ENCODE results near the gene MAPKAPK3.
A peak's percentile ranks its signal among the peaks of the same experiment; 100 is the strongest.

Gene MAPKAPK3

DNA sequence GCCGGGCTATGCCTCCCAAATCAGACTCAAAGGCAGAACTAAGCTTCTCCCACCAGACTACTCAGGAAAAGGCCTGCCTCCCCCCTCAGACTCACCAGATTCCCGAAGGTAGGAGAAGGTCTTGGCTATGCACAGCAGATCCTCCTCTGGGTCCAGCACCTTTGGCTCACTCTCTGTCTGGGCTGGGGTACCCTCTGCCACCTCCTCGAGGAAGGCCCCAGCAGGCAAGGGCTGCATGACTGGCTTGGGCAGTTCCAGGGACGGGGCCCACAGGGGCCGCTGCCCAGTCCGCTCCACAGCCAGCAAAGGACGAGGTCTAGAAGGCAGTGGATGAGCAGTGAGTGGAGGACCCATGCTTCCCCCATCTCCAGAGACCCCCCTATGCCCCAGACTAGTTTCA lies 8.7 kb upstream of the MAPKAPK3 start:
- WGBS (ENCODE audit: extremely low coverage, insufficient coverage, insufficient read length) = no CpG with 5 or more reads among the region's 7 CpGs
- peaks cover 3% of the 10 kb centered on the region for H3K79me2 ChIP-seq (ENCODE audit: control insufficient read depth, insufficient read depth, low read length, poor library complexity)
- H2AFZ ChIP-seq (ENCODE audit: insufficient read depth, low read length, poor library complexity) = no peak overlapping the region
- H2BK12ac ChIP-seq (ENCODE audit: low read length) = no peak overlapping the region
- no peak overlapping the region for H3K14ac ChIP-seq (ENCODE audit: low read length)
- H3K36me3 ChIP-seq (ENCODE audit: control insufficient read depth in 1 of 2, insufficient read depth in 2 of 2, low read length in 2 of 2) = peaks cover 14% of the 10 kb centered on the region in 2 experiments
- H3K18ac ChIP-seq (ENCODE audit: low read length) = no peak overlapping the region
- no peak overlapping the region for H3K23ac ChIP-seq (ENCODE audit: low read length)
- no peak overlapping the region for H3K4ac ChIP-seq (ENCODE audit: low read depth, low read length)
- H3K4me3 ChIP-seq (ENCODE audit: low read depth, low read length) = no peak overlapping the region
- H3K4me2 ChIP-seq (ENCODE audit: low read length) = no peak overlapping the region
- H3K79me1 ChIP-seq (ENCODE audit: low read length) = peaks cover 6% of the 10 kb centered on the region
- H4K8ac ChIP-seq (ENCODE audit: low read depth, low read length) = no peak overlapping the region
- H3K4me1 ChIP-seq (ENCODE audit: control insufficient read depth in 1 of 2, insufficient read depth in 2 of 2, low read length in 2 of 2) = peaks cover 9 to 12% of the 10 kb centered on the region in 2 experiments
- no peak overlapping the region for H4K91ac ChIP-seq (ENCODE audit: low read depth, low read length)
- H3K9ac ChIP-seq (ENCODE audit: low read length) = no peak overlapping the region
- no peak for DNase-seq
- no peak overlapping the region for H2BK120ac ChIP-seq (ENCODE audit: insufficient read depth, low read length, poor library complexity)
- no peak overlapping the region for H4K12ac ChIP-seq (ENCODE audit: low read depth, low read length)
- no peak overlapping the region for H3K27ac ChIP-seq (ENCODE audit: low read depth, low read length)
- no peak overlapping the region for H2AK5ac ChIP-seq (ENCODE audit: low read length)
- no peak overlapping the region for H2BK5ac ChIP-seq (ENCODE audit: low read depth, low read length, poor library complexity)
- no peaks in the 10 kb centered on the region for H3K27me3 ChIP-seq (ENCODE audit: insufficient read depth, low read length)
- peaks cover 5% of the 10 kb centered on the region for H3K9me3 ChIP-seq (ENCODE audit: insufficient read depth, low read depth, low read length)

DNA sequence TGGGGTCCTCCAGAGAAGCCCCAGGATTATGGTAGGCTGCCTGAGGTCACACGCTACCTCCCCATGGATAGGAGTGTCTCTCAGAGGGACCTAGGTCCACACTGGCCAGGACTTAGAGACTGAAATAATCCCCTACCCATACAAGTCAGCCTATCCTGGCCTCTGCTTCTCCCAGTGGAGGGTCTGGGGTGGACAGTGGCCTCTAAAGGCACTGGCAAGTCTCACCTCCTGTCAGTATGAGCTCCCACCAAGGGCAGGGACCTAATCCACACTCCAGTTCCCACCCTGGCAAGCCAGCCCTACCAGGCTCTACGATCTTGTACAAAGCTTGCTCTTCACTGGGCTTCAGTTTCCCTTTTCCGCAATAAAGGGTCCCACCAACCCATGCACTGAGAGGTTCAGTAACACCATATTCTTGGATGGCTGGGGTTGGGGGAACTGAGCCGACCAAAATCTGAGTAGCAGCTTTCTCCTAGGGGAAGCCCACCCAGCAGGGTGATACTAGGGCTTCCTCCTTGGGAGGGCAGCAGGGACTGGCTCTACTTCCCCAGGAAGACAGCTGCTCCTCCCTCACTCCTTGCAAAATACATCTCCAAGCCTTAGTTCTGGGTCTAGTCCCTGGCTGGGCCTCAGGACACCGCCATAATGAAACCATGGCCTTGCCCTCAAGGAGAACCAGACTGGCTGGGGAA lies 7.7 kb upstream of the MAPKAPK3 start:
- Histone ChIP-seq H2BK120ac (ENCODE audit: insufficient read depth, low read length, poor library complexity) (no peak overlapping the region), H3K23ac (ENCODE audit: low read length) (no peak overlapping the region), H3K4me2 (ENCODE audit: low read length) (no peak overlapping the region), H2BK12ac (ENCODE audit: low read length) (no peak overlapping the region), H3K4me3 (ENCODE audit: low read depth, low read length) (no peak overlapping the region), H3K4me1 (ENCODE audit: control insufficient read depth in 1 of 2, insufficient read depth in 2 of 2, low read length in 2 of 2) (peaks cover 9 to 12% of the 10 kb centered on the region in 2 experiments), H3K18ac (ENCODE audit: low read length) (no peak overlapping the region), H3K79me2 (ENCODE audit: control insufficient read depth, insufficient read depth, low read length, poor library complexity) (peaks cover 3% of the 10 kb centered on the region), H2AK5ac (ENCODE audit: low read length) (no peak overlapping the region), H3K9me3 (ENCODE audit: insufficient read depth, low read depth, low read length) (peaks cover 5% of the 10 kb centered on the region), H4K12ac (ENCODE audit: low read depth, low read length) (no peak overlapping the region), H3K4ac (ENCODE audit: low read depth, low read length) (no peak overlapping the region), H3K27ac (ENCODE audit: low read depth, low read length) (no peak overlapping the region), H3K14ac (ENCODE audit: low read length) (no peak overlapping the region), H2BK5ac (ENCODE audit: low read depth, low read length, poor library complexity) (no peak overlapping the region), H2AFZ (ENCODE audit: insufficient read depth, low read length, poor library complexity) (no peak overlapping the region), H4K91ac (ENCODE audit: low read depth, low read length) (no peak overlapping the region), H4K8ac (ENCODE audit: low read depth, low read length) (no peak overlapping the region), H3K9ac (ENCODE audit: low read length) (no peak overlapping the region), H3K79me1 (ENCODE audit: low read length) (peaks cover 6% of the 10 kb centered on the region), H3K27me3 (ENCODE audit: insufficient read depth, low read length) (no peaks in the 10 kb centered on the region), H3K36me3 (ENCODE audit: control insufficient read depth in 1 of 2, insufficient read depth in 2 of 2, low read length in 2 of 2) (peaks cover 14% of the 10 kb centered on the region in 2 experiments)
- no peak for DNase-seq
- WGBS (ENCODE audit: extremely low coverage, insufficient coverage, insufficient read length) = no CpG with 5 or more reads among the region's 5 CpGs

DNA sequence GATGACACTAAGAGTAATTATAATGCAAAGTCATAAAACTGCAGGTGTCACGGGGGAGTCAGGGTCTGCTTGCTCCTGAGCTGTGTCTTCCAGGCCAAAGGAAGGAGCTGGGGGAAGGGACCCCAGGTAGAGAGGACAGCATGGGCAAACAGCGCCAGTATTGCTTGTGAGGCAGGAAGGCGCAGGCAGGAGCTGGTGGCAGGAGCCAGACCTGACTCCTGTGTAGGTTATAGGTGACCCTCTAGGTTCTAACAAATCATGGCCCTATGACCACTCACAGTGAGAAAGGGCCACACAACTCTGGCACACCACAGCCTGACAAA lies 7.2 kb upstream of the MAPKAPK3 start:
- Histone ChIP-seq H3K23ac (ENCODE audit: low read length) (no peak overlapping the region), H3K4me3 (ENCODE audit: low read depth, low read length) (no peak overlapping the region), H4K12ac (ENCODE audit: low read depth, low read length) (no peak overlapping the region), H3K79me2 (ENCODE audit: control insufficient read depth, insufficient read depth, low read length, poor library complexity) (peaks cover 3% of the 10 kb centered on the region), H2BK5ac (ENCODE audit: low read depth, low read length, poor library complexity) (no peak overlapping the region), H3K4ac (ENCODE audit: low read depth, low read length) (no peak overlapping the region), H2AFZ (ENCODE audit: insufficient read depth, low read length, poor library complexity) (no peak overlapping the region), H2BK120ac (ENCODE audit: insufficient read depth, low read length, poor library complexity) (no peak overlapping the region), H2BK12ac (ENCODE audit: low read length) (no peak overlapping the region), H3K18ac (ENCODE audit: low read length) (no peak overlapping the region), H4K91ac (ENCODE audit: low read depth, low read length) (no peak overlapping the region), H3K9me3 (ENCODE audit: insufficient read depth, low read depth, low read length) (peaks cover 5% of the 10 kb centered on the region), H3K14ac (ENCODE audit: low read length) (no peak overlapping the region), H3K27ac (ENCODE audit: low read depth, low read length) (no peak overlapping the region), H3K4me1 (ENCODE audit: control insufficient read depth in 1 of 2, insufficient read depth in 2 of 2, low read length in 2 of 2) (peaks cover 9 to 12% of the 10 kb centered on the region in 2 experiments), H2AK5ac (ENCODE audit: low read length) (no peak overlapping the region), H3K79me1 (ENCODE audit: low read length) (peaks cover 6% of the 10 kb centered on the region), H3K9ac (ENCODE audit: low read length) (no peak overlapping the region), H3K36me3 (ENCODE audit: control insufficient read depth in 1 of 2, insufficient read depth in 2 of 2, low read length in 2 of 2) (peaks cover 14% of the 10 kb centered on the region in 2 experiments), H3K27me3 (ENCODE audit: insufficient read depth, low read length) (no peaks in the 10 kb centered on the region), H3K4me2 (ENCODE audit: low read length) (no peak overlapping the region), H4K8ac (ENCODE audit: low read depth, low read length) (no peak overlapping the region)
- DNase-seq = no peak
- no CpG with 5 or more reads among the region's 3 CpGs for WGBS (ENCODE audit: extremely low coverage, insufficient coverage, insufficient read length)

DNA sequence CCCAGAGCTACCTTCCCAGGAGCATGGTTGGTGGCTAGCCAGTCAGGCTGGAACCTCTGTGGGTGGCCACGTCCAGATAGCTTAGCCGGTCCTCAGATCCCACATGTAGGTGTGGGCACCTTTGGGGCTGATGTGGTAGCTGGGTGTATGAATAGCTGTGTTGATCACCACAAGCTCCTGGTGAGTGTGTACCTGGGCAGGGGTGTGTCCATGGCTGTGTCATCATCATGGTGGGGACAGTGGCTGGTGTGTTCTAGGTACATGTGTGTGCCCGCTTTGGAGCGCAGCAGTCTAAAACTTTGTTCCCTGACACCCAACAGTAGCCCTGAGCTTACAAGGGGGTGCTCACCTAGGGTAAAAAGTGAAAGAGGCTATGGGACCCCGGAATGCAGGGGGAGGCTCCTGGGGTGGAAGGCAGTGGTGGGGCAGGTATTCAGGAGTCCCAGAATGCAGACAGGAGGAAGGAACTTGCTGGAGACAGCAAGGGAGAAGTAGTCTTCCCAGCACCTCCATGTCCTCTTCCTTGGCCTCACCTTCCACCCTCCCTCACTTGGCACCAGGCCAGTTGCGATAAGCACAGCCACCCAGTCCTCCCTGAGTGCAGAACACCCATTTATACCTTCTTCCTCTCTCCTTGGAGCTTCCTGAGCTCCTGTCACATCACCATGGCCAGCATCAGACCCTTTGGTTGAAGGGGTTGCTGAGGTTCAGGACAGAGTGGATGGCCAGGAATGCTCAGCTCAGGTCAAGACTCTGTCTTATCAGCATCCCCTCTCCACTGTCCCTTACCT lies 6.6 kb upstream of the MAPKAPK3 start:
- Histone ChIP-seq H3K27me3 (ENCODE audit: insufficient read depth, low read length) (no peaks in the 10 kb centered on the region), H2BK5ac (ENCODE audit: low read depth, low read length, poor library complexity) (no peak overlapping the region), H3K79me2 (ENCODE audit: control insufficient read depth, insufficient read depth, low read length, poor library complexity) (peaks cover 3% of the 10 kb centered on the region), H3K18ac (ENCODE audit: low read length) (no peak overlapping the region), H3K27ac (ENCODE audit: low read depth, low read length) (no peak overlapping the region), H3K4me2 (ENCODE audit: low read length) (peak overlapping the region; percentile 76), H3K36me3 (ENCODE audit: control insufficient read depth in 1 of 2, insufficient read depth in 2 of 2, low read length in 2 of 2) (peaks cover 14% of the 10 kb centered on the region in 2 experiments), H3K4me1 (ENCODE audit: control insufficient read depth in 1 of 2, insufficient read depth in 2 of 2, low read length in 2 of 2) (peaks cover 9 to 12% of the 10 kb centered on the region in 2 experiments), H2BK12ac (ENCODE audit: low read length) (no peak overlapping the region), H2AK5ac (ENCODE audit: low read length) (no peak overlapping the region), H3K23ac (ENCODE audit: low read length) (no peak overlapping the region), H2AFZ (ENCODE audit: insufficient read depth, low read length, poor library complexity) (no peak overlapping the region), H3K9ac (ENCODE audit: low read length) (no peak overlapping the region), H3K79me1 (ENCODE audit: low read length) (peaks cover 6% of the 10 kb centered on the region), H3K4ac (ENCODE audit: low read depth, low read length) (no peak overlapping the region), H4K91ac (ENCODE audit: low read depth, low read length) (no peak overlapping the region), H3K4me3 (ENCODE audit: low read depth, low read length) (peak overlapping the region; percentile 6), H4K12ac (ENCODE audit: low read depth, low read length) (no peak overlapping the region), H2BK120ac (ENCODE audit: insufficient read depth, low read length, poor library complexity) (no peak overlapping the region), H4K8ac (ENCODE audit: low read depth, low read length) (no peak overlapping the region), H3K9me3 (ENCODE audit: insufficient read depth, low read depth, low read length) (peaks cover 5% of the 10 kb centered on the region), H3K14ac (ENCODE audit: low read length) (no peak overlapping the region)
- no CpG with 5 or more reads among the region's 6 CpGs for WGBS (ENCODE audit: extremely low coverage, insufficient coverage, insufficient read length)
- no peak for DNase-seq
